IgD-negative memory B cell (primary cell): Measurements from ENCODE around the gene STK32B. TPM values are rescaled to one million over a fixed set of nuclear protein-coding genes. Genes with fewer than 3 reads are reported as not detected.

Source experiments
- H3K27ac Mint-ChIP-seq, 3 donors: one replicate each; pipeline ENCODE4 v1.8.0; 2020 to 2022; ENCODE audit warnings: mild to moderate bottlenecking in 3 of 3, mixed read lengths in 3 of 3, moderate library complexity in 1 of 3
- H3K27me3 Mint-ChIP-seq: one replicate; pipeline ENCODE4 v1.8.0; 2021; ENCODE audit warnings: mixed read lengths
- H3K36me3 Mint-ChIP-seq: one replicate; pipeline ENCODE4 v1.8.0; 2020; ENCODE audit warnings: mild to moderate bottlenecking, mixed read lengths
- H3K4me1 Mint-ChIP-seq, 3 donors: one replicate each; pipeline ENCODE4 v1.8.0; 2020 to 2022; ENCODE audit warnings: mixed read lengths in 3 of 3, mild to moderate bottlenecking in 1 of 3
- H3K4me3 Mint-ChIP-seq, 4 donors: one replicate each; pipeline ENCODE4 v1.8.0; 2020 to 2022; ENCODE audit warnings: mild to moderate bottlenecking in 4 of 4, mixed read lengths in 4 of 4, moderate library complexity in 3 of 4
- H3K9me3 Mint-ChIP-seq, 3 donors: one replicate each; pipeline ENCODE4 v1.8.0; 2020 to 2021; ENCODE audit warnings: mixed read lengths in 3 of 3, mild to moderate bottlenecking in 1 of 3
- polyA plus RNA-seq: library from polyadenylated mRNA; unstranded; fragments of 300-500 nt; fragmentation: Illumina TruSeq; gene quantifications from one replicate; pipeline ENCODE4 v1.2.3, GENCODE V29; 2021

The STK32B gene
- polyA plus RNA-seq, 1 donor from 2014 or later: not detected

DNA sequence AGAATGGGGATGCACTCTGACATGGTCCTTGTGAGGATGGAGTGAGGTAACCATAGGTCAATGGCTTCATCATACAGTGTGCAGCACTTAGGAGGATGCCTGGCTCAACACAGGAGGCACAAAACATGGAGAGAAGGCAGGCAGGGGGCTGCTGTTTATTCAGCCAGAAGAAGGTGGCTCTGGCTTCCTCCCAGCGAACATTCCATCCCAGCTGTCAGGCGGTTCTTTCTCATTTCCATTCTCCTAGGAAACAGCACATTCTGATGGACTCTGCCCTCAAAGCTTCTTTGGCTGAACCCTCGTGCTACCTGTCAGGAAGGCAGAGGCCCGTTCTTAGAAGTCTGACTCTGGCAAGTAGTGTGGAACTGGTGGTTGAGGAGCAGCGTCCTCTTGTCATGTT, 18.6 kb downstream of the STK32B start:
- Mint-ChIP-seq H3K4me3 (no peak overlapping the region), H3K9me3 (peaks cover 3 to 19% (median 6%) of the 10 kb centered on the region in 3 donors), H3K36me3 (peaks cover 2% of the 10 kb centered on the region), H3K27ac (no peak overlapping the region), H3K27me3 (peaks cover 2% of the 10 kb centered on the region), H3K4me1 (no peaks in the 10 kb centered on the region)

DNA sequence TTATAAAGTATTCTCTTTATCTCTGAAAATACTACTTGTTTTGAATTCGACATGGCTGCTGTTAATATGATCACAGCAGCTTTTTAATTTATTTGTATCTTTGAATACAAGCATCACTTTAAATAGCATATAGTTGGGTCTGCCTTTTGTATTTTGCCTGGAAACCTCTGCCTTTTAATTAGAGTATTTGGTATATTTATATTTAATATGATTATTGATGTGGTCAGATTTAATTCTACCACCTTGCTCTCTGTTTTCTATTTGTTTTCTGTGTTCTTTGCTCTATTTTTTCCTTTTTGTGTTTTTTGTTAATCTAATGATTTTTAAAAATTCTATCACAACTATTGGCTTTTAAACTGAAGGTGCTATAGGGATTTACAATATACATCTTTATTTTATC, 21.7 kb downstream of the STK32B start:
- H3K27ac Mint-ChIP-seq: no peak overlapping the region
- H3K4me3 Mint-ChIP-seq: no peak overlapping the region
- peaks cover 2% of the 10 kb centered on the region for H3K36me3 Mint-ChIP-seq
- no peaks in the 10 kb centered on the region for H3K4me1 Mint-ChIP-seq
- peaks cover 5 to 12% (median 10%) of the 10 kb centered on the region in 3 donors for H3K9me3 Mint-ChIP-seq
- H3K27me3 Mint-ChIP-seq: peaks cover 7% of the 10 kb centered on the region

- Mint-ChIP-seq H3K27me3 (peaks cover 9% of the 10 kb centered on the region), H3K4me3 (no peak overlapping the region), H3K36me3 (no peaks in the 10 kb centered on the region), H3K4me1 (no peaks in the 10 kb centered on the region), H3K9me3 (peaks cover 13 to 25% (median 23%) of the 10 kb centered on the region in 3 donors), H3K27ac (no peak overlapping the region)
Observed at GRCh38 chr4:5078009-5078408, 26.7 kb downstream of the STK32B start.

GRCh38 chr4:5079581-5079980, 28.3 kb downstream of the STK32B start:
- no peaks in the 10 kb centered on the region for H3K36me3 Mint-ChIP-seq
- H3K4me1 Mint-ChIP-seq: no peaks in the 10 kb centered on the region
- H3K9me3 Mint-ChIP-seq: peaks cover 13 to 25% (median 23%) of the 10 kb centered on the region in 3 donors
- no peak overlapping the region for H3K27ac Mint-ChIP-seq
- no peak overlapping the region for H3K4me3 Mint-ChIP-seq
- H3K27me3 Mint-ChIP-seq: peaks cover 9% of the 10 kb centered on the region

DNA sequence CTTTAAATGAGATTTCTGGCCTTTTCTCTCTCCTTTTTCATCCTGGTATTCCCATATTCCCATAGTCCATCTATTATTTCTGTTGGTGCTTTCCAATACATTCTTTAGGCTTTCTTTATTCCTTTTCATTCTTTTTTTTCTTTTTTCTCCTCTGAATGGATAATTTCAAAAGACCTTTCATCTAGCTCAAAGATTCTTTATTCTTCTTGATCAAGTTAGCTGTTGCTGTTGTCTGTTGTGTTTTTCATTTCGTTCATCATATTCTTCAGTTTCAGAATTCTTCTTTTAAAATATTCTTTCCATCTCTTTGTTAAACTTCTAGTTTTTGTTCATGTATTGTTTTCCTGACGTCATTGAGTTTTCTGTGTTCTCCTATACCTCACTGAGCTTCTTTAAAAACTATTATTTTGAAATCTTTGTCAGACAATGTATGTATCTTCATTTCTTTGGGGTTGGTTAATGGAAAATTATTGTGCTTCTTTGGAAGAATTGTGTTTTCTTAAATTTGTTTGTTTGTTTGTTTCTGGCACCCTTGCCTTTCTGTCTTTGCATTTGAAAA, 30.2 kb downstream of the STK32B start:
- Mint-ChIP-seq H3K36me3 (no peaks in the 10 kb centered on the region), H3K4me1 (no peaks in the 10 kb centered on the region), H3K27me3 (peaks cover 7% of the 10 kb centered on the region), H3K9me3 (peaks cover 13 to 39% (median 30%) of the 10 kb centered on the region in 3 donors), H3K4me3 (no peak overlapping the region), H3K27ac (no peak overlapping the region)

DNA sequence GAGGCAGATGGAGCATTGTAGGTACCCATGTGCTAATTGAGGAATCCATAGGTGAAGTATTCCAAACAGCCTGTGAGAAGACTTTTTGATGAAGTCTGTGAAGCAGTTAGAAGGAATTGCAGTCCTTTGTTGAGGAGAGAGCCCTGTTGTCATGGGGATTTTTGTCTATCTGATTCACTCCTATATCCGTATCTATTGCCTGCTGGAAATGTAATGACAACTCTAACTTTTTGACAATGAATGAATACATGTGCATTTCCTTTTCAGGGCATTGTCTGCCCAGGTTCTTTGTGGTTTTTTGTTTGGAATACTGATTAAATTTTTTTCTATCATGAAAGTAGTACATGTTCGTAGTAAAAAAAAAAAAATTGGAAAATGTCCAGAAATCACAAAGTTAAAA, 31.1 kb downstream of the STK32B start:
- H3K9me3 Mint-ChIP-seq: peaks cover 9 to 41% (median 32%) of the 10 kb centered on the region in 3 donors

GRCh38 chr4:5084911-5085475, 33.7 kb downstream of the STK32B start:
- Mint-ChIP-seq H3K27ac (no peak overlapping the region), H3K4me3 (no peak overlapping the region), H3K4me1 (no peaks in the 10 kb centered on the region), H3K36me3 (no peaks in the 10 kb centered on the region), H3K9me3 (peaks cover 10 to 34% (median 23%) of the 10 kb centered on the region in 3 donors), H3K27me3 (peaks cover 4% of the 10 kb centered on the region)

More for the DNA sequence above, 31.1 kb downstream of the STK32B start:
- H3K36me3 Mint-ChIP-seq: no peaks in the 10 kb centered on the region
- no peaks in the 10 kb centered on the region for H3K4me1 Mint-ChIP-seq
- H3K27ac Mint-ChIP-seq: no peak overlapping the region
- H3K27me3 Mint-ChIP-seq: peaks cover 4% of the 10 kb centered on the region
- H3K4me3 Mint-ChIP-seq: no peak overlapping the region

DNA sequence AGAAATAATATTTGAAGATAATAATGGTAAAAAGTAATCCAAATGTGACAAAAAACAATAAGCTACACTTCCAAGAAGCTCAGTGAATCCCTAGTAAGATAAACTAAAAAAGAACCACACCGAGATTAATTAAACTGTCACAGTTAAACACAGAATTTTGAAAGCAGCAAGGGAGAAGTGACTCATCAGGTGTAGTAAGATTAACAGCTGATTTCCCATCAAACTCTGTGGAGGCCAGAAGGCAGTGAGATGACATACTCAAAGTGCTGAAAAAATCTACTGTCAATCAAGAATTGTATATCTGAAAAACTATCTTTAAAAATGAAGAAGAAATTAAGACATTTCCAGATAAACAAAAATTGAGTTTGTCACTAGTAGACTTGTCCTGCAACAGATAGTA, 35.3 kb downstream of the STK32B start:
- H3K9me3 Mint-ChIP-seq: peaks cover 6 to 25% (median 15%) of the 10 kb centered on the region in 3 donors
- no peaks in the 10 kb centered on the region for H3K36me3 Mint-ChIP-seq
- H3K4me1 Mint-ChIP-seq: no peaks in the 10 kb centered on the region
- no peak overlapping the region for H3K27ac Mint-ChIP-seq
- H3K27me3 Mint-ChIP-seq: no peaks in the 10 kb centered on the region
- H3K4me3 Mint-ChIP-seq: no peak overlapping the region

- no peak overlapping the region for H3K27ac Mint-ChIP-seq
- no peaks in the 10 kb centered on the region for H3K4me1 Mint-ChIP-seq
- H3K9me3 Mint-ChIP-seq: peaks cover 0 to 8% (median 8%) of the 10 kb centered on the region in 3 donors
- H3K36me3 Mint-ChIP-seq: no peaks in the 10 kb centered on the region
- H3K4me3 Mint-ChIP-seq: no peak overlapping the region
- H3K27me3 Mint-ChIP-seq: no peaks in the 10 kb centered on the region
Observed at GRCh38 chr4:5096261-5096660, 45.0 kb downstream of the STK32B start.

DNA sequence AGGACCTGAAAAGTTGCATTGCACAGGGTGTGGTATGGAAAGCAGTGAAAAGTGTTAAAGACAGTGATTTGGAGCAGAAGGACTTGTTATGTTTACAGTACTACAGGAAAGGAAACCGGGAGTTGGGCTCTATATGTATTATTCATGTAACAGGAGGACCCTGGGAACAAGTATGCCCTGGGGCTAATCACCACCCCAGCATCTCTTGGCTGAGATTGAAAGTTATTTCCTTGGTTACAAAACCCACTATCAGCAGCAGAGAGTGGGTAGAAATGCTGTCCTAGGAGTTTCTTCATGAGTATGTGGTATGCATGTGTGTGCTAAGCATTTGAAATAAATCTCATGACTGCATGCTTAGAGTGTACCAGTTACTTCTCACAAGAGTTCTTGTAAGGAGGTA, 46.9 kb downstream of the STK32B start:
- no peaks in the 10 kb centered on the region for H3K4me1 Mint-ChIP-seq
- H3K36me3 Mint-ChIP-seq: no peaks in the 10 kb centered on the region
- H3K4me3 Mint-ChIP-seq: no peak overlapping the region
- no peak overlapping the region for H3K27ac Mint-ChIP-seq
- no peaks in the 10 kb centered on the region for H3K27me3 Mint-ChIP-seq
- H3K9me3 Mint-ChIP-seq: peaks cover 1 to 8% (median 3%) of the 10 kb centered on the region in 3 donors

DNA sequence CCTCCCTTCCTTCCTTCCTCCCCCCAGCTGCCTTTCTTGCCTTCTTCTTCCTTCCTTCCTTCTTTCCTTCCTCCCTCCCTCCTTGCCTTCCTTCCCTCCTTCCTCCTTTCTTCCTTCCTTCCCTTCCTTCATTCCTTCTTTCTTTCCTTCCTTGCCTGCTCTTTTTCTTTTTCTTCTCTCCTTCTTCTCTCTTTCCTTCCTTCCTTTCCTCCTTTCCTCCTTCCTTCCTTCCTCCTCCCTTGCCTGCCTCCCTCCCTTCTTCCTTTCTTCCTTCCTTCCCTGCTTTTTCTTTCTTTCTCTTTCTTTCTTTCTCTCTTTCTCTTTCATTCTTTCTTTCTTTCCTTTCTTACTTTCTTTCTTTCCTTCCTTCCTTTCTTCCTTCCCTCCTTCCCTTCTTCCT, 49.1 kb downstream of the STK32B start:
- Mint-ChIP-seq H3K9me3 (peaks cover 3 to 9% (median 5%) of the 10 kb centered on the region in 3 donors), H3K36me3 (no peaks in the 10 kb centered on the region), H3K27ac (no peak overlapping the region), H3K4me1 (no peaks in the 10 kb centered on the region), H3K27me3 (no peaks in the 10 kb centered on the region), H3K4me3 (no peak overlapping the region)

GRCh38 chr4:5100986-5101385, 49.7 kb downstream of the STK32B start:
- Mint-ChIP-seq H3K4me3 (no peak overlapping the region), H3K9me3 (peaks cover 3 to 6% (median 5%) of the 10 kb centered on the region in 3 donors), H3K27ac (no peak overlapping the region), H3K4me1 (no peaks in the 10 kb centered on the region), H3K36me3 (no peaks in the 10 kb centered on the region), H3K27me3 (peaks cover 2% of the 10 kb centered on the region)

DNA sequence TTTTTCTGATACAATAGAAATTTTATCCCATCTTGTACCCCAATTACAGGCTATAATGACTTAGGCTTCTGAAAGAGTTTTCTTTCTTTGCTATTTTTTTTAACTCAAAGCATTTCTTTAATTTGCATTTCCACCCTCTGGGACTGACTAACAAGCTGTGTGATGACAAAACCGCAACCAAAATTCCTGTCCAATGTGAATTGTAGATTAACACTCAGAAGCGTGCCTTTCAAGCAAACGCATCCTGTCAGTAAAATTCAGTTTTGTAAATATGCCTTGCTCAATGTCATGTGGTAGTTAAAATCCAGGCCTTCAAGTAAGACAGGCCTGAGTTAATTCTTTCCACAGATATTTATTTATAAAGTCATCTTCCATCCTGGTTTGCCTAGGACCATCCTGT, 50.3 kb downstream of the STK32B start:
- H3K4me3 Mint-ChIP-seq: no peak overlapping the region
- H3K9me3 Mint-ChIP-seq: peaks cover 3 to 6% (median 5%) of the 10 kb centered on the region in 3 donors
- no peaks in the 10 kb centered on the region for H3K4me1 Mint-ChIP-seq
- H3K36me3 Mint-ChIP-seq: no peaks in the 10 kb centered on the region
- peaks cover 2% of the 10 kb centered on the region for H3K27me3 Mint-ChIP-seq
- H3K27ac Mint-ChIP-seq: no peak overlapping the region

DNA sequence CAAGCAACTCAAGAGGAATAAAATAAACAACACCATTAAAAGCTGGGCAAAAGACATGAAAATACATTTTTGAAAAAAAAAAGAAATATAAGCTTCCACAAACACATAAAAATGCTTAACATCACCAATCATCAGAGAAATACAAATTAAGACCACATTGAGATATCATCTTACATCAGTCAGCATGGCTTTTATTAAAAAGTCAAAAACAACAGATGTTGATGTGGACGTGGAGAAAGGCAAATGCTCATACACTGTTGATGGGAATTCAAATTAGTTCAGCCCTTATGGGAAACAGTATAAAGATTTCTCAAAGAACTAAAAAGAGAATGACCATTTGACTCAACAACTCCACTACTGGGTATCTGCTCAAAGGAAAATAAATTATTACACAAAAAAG, 59.6 kb downstream of the STK32B start:
- no peak overlapping the region for H3K4me3 Mint-ChIP-seq
- no peak overlapping the region for H3K27ac Mint-ChIP-seq
- peaks cover under 1% of the 10 kb centered on the region for H3K27me3 Mint-ChIP-seq
- H3K9me3 Mint-ChIP-seq: no peaks in the 10 kb centered on the region
- no peaks in the 10 kb centered on the region for H3K36me3 Mint-ChIP-seq
- H3K4me1 Mint-ChIP-seq: no peaks in the 10 kb centered on the region

- H3K4me1 Mint-ChIP-seq: no peaks in the 10 kb centered on the region
- H3K9me3 Mint-ChIP-seq: peaks cover 0 to 3% (median 0%) of the 10 kb centered on the region in 3 donors
- H3K27ac Mint-ChIP-seq: no peak overlapping the region
Observed at GRCh38 chr4:5112333-5113095, 61.2 kb downstream of the STK32B start.

More at GRCh38 chr4:5112333-5113095, 61.2 kb downstream of the STK32B start:
- H3K27me3 Mint-ChIP-seq: no peaks in the 10 kb centered on the region
- no peaks in the 10 kb centered on the region for H3K36me3 Mint-ChIP-seq
- no peak overlapping the region for H3K4me3 Mint-ChIP-seq
